ENCODE measurements around the gene CKS1B. TPM values are rescaled to one million over a fixed set of nuclear protein-coding genes. Genes with fewer than 3 reads are reported as not detected.

Gene CKS1B
- total and polyA plus RNA-seq, 9 of the 15 experiments (the other 6 are each of a cell fraction or from before 2014, with no cell fraction given), result 215 to 1,103 (median 460) TPM

DNA sequence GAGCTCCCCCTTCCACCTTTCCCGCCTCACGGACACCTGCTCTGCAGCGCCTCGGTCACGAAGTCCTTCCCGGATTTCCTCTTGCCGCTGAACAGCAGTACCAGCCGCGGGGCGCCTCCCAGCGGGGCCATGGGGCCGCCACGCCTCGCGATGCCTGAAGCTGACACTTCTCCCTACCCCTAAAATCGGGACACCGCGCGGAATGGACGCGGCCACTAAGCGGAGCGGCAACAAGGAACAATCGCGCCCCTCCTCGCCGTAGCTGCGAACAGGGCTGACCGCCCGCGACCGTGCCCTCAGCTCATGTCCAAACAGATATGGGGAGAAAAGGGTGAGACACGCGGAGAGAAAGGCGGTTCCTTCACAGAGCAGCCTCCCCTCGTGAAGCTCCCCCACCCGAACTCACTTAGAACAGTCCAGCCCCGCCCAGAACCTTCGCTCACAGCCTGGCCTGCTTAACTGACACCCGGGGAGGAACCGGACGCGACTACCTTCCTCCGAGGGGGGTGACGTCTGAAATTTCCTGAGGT is 37.9 kb upstream of the CKS1B start, which contains the start of gene PMVK (continued):
- TF ChIP-seq XRCC5 (IDR thresholded peaks at IDR 0.05; ENCODE audit: low read depth, low read length) (no peak; the same call in none of the 2 replicates), HMG20B (CRISPR knock-in tag; IDR thresholded peaks at IDR 0.05) (peak; percentile 87; the same call in 1 of the 2 replicates), HMG20A (CRISPR knock-in tag; conservative IDR thresholded peaks at IDR 0.05) (no peak), NFYB (IDR thresholded peaks at IDR 0.05; ENCODE audit: extremely low read depth, insufficient read length) (no peak), SNRNP70 (optimal IDR thresholded peaks at IDR 0.05; ENCODE audit: low read depth, low read length) (no peak), HNRNPH1 (optimal IDR thresholded peaks at IDR 0.05; ENCODE audit: low read depth, low read length) (no peak), DACH1 (IDR thresholded peaks at IDR 0.05; ENCODE audit: partially characterized antibody) (no peak), NCOA6 (IDR thresholded peaks at IDR 0.05) (no peak), ZBTB8A (IDR thresholded peaks at IDR 0.05; ENCODE audit: partially characterized antibody) (no peak), ZNF699 (CRISPR knock-in tag; IDR thresholded peaks at IDR 0.05; ENCODE audit: insufficient replicate concordance) (no peak), TCFL5 (CRISPR knock-in tag; conservative IDR thresholded peaks at IDR 0.05) (no peak), THRAP3 (IDR thresholded peaks at IDR 0.05; ENCODE audit: borderline replicate concordance) (no peak), NUFIP1 (IDR thresholded peaks at IDR 0.05; ENCODE audit: partially characterized antibody) (peak; percentile 50)
- TF ChIP-seq, protein P1, sequence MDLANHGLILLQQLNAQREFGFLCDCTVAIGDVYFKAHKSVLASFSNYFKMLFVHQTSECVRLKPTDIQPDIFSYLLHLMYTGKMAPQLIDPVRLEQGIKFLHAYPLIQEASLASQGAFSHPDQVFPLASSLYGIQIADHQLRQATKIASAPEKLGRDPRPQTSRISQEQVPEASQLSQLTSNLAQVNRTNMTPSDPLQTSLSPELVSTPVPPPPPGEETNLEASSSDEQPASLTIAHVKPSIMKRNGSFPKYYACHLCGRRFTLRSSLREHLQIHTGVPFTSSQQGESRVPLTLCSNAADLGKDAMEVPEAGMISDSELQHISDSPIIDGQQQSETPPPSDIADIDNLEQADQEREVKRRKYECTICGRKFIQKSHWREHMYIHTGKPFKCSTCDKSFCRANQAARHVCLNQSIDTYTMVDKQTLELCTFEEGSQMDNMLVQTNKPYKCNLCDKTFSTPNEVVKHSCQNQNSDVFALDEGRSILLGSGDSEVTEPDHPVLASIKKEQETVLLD (IDR thresholded peaks at IDR 0.05), result peak; percentile 75; the same call in 1 of the 2 replicates
- TF ChIP-seq, protein P2, sequence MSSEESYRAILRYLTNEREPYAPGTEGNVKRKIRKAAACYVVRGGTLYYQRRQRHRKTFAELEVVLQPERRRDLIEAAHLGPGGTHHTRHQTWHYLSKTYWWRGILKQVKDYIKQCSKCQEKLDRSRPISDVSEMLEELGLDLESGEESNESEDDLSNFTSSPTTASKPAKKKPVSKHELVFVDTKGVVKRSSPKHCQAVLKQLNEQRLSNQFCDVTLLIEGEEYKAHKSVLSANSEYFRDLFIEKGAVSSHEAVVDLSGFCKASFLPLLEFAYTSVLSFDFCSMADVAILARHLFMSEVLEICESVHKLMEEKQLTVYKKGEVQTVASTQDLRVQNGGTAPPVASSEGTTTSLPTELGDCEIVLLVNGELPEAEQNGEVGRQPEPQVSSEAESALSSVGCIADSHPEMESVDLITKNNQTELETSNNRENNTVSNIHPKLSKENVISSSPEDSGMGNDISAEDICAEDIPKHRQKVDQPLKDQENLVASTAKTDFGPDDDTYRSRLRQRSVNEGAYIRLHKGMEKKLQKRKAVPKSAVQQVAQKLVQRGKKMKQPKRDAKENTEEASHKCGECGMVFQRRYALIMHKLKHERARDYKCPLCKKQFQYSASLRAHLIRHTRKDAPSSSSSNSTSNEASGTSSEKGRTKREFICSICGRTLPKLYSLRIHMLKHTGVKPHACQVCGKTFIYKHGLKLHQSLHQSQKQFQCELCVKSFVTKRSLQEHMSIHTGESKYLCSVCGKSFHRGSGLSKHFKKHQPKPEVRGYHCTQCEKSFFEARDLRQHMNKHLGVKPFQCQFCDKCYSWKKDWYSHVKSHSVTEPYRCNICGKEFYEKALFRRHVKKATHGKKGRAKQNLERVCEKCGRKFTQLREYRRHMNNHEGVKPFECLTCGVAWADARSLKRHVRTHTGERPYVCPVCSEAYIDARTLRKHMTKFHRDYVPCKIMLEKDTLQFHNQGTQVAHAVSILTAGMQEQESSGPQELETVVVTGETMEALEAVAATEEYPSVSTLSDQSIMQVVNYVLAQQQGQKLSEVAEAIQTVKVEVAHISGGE (CRISPR knock-in tag; IDR thresholded peaks at IDR 0.05), result peak in 1 of 3 experiments; percentile 77; a peak in 2 of 6 replicates
- TF ChIP-seq, protein P3, sequence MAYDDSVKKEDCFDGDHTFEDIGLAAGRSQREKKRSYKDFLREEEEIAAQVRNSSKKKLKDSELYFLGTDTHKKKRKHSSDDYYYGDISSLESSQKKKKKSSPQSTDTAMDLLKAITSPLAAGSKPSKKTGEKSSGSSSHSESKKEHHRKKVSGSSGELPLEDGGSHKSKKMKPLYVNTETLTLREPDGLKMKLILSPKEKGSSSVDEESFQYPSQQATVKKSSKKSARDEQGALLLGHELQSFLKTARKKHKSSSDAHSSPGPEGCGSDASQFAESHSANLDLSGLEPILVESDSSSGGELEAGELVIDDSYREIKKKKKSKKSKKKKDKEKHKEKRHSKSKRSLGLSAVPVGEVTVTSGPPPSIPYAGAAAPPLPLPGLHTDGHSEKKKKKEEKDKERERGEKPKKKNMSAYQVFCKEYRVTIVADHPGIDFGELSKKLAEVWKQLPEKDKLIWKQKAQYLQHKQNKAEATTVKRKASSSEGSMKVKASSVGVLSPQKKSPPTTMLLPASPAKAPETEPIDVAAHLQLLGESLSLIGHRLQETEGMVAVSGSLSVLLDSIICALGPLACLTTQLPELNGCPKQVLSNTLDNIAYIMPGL (CRISPR knock-in tag; IDR thresholded peaks at IDR 0.05), result peak; percentile 62; the same call in 1 of the 2 replicates
- TF ChIP-seq, protein P4, sequence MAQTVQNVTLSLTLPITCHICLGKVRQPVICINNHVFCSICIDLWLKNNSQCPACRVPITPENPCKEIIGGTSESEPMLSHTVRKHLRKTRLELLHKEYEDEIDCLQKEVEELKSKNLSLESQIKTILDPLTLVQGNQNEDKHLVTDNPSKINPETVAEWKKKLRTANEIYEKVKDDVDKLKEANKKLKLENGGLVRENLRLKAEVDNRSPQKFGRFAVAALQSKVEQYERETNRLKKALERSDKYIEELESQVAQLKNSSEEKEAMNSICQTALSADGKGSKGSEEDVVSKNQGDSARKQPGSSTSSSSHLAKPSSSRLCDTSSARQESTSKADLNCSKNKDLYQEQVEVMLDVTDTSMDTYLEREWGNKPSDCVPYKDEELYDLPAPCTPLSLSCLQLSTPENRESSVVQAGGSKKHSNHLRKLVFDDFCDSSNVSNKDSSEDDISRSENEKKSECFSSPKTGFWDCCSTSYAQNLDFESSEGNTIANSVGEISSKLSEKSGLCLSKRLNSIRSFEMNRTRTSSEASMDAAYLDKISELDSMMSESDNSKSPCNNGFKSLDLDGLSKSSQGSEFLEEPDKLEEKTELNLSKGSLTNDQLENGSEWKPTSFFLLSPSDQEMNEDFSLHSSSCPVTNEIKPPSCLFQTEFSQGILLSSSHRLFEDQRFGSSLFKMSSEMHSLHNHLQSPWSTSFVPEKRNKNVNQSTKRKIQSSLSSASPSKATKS (CRISPR knock-in tag; IDR thresholded peaks at IDR 0.05), result no peak
- TF ChIP-seq, protein P5, sequence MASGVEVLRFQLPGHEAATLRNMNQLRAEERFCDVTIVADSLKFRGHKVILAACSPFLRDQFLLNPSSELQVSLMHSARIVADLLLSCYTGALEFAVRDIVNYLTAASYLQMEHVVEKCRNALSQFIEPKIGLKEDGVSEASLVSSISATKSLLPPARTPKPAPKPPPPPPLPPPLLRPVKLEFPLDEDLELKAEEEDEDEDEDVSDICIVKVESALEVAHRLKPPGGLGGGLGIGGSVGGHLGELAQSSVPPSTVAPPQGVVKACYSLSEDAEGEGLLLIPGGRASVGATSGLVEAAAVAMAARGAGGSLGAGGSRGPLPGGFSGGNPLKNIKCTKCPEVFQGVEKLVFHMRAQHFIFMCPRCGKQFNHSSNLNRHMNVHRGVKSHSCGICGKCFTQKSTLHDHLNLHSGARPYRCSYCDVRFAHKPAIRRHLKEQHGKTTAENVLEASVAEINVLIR (CRISPR knock-in tag; IDR thresholded peaks at IDR 0.05), result no peak
